ENCODE data around the gene MT3. TPM values are rescaled to one million over a fixed set of nuclear protein-coding genes. Genes with fewer than 3 reads are reported as not detected.
A peak's percentile ranks its signal among the peaks of the same experiment; 100 is the strongest.

Gene MT3
- polyA plus RNA-seq, 1 experiment, result not detected

DNA sequence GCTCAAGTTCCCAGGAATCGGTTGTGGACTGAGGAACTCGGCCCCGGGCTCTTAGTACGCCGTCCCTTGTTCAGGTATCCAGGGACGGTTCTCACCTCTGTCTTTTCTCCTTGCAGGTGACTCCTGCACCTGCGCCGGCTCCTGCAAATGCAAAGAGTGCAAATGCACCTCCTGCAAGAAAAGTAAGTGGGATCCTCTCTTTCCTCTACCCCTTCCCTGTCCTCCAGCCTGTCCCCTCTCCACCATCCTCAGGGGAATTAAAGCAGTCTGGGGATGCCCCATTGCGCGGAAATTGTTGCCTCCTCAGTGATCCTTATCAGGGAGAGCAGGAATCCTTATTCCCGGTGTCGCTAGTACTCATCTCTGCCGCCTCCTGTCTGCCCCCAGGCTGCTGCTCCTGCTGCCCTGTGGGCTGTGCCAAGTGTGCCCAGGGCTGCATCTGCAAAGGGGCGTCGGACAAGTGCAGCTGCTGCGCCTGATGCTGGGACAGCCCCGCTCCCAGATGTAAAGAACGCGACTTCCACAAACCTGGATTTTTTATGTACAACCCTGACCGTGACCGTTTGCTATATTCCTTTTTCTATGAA is 19.6 kb downstream of the MT3 start:
- Histone ChIP-seq H3K27me3 (ENCODE audit: control insufficient read depth, insufficient read depth, low read length) (no peaks in the 10 kb centered on the region), H3K27ac (ENCODE audit: low read depth, low read length) (peak overlapping the region; percentile 98), H3K4me3 (ENCODE audit: low read depth, low read length) (peak overlapping the region; percentile 89), H3K9me3 (ENCODE audit: control insufficient read depth, insufficient read depth, low read length) (no peaks in the 10 kb centered on the region; the same call in 1 of the 2 replicates)
- DNase-seq (ENCODE audit: low read depth, low spot score), result no peak
- TF ChIP-seq, protein P1, sequence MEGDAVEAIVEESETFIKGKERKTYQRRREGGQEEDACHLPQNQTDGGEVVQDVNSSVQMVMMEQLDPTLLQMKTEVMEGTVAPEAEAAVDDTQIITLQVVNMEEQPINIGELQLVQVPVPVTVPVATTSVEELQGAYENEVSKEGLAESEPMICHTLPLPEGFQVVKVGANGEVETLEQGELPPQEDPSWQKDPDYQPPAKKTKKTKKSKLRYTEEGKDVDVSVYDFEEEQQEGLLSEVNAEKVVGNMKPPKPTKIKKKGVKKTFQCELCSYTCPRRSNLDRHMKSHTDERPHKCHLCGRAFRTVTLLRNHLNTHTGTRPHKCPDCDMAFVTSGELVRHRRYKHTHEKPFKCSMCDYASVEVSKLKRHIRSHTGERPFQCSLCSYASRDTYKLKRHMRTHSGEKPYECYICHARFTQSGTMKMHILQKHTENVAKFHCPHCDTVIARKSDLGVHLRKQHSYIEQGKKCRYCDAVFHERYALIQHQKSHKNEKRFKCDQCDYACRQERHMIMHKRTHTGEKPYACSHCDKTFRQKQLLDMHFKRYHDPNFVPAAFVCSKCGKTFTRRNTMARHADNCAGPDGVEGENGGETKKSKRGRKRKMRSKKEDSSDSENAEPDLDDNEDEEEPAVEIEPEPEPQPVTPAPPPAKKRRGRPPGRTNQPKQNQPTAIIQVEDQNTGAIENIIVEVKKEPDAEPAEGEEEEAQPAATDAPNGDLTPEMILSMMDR (IDR thresholded peaks at IDR 0.05; ENCODE audit: low read depth, low read length), result no peak
- CTCF ChIA-PET, result interaction anchor here (1.1 to 1.6 kb wide), 3 partner anchors 8 to 93 kb away, joined by 3 to 6 read pairs (median 4); partner anchors contain the start of gene MT1E
- POLR2A ChIA-PET, result interaction anchor here (0.7 to 8.7 kb wide), 7 partner anchors 9 to 102 kb away, joined by 3 to 201 read pairs (median 4); partner anchors contain the start of genes MT1E and MT1X

DNA sequence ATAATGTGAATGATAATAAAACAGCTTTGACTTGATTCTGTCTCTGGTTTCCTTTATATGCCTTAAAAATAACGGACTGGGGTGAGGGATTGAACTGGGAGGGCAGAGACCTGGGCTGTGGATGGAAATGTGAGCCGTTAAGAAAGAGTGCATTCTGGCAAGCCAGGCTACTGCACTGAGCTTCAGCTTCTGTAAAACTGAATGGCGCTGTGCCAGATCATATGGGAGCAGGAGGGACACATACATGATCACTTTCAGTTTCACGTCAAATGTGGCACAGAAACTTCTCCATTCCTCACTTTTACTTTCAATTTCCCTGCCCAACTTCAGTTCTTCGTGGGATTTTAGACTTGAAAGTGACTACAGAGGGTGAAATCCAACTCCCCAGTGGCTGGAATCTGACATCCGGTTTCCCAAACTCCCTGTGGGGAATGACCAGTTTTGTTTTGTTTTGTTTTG is 20.2 kb downstream of the MT3 start:
- ChIA-PET POLR2A (interaction anchor here (0.7 to 8.7 kb wide), 2 partner anchors 16 to 21 kb away, joined by 3 to 201 read pairs; partner anchors contain the start of gene MT1E), CTCF (interaction anchor here (0.7 to 1.6 kb wide), 3 partner anchors 8 to 93 kb away, joined by 3 to 6 read pairs (median 3); no protein-coding TSS in a partner anchor)
- Histone ChIP-seq H3K27ac (ENCODE audit: low read depth, low read length) (peak overlapping the region; percentile 98), H3K4me3 (ENCODE audit: low read depth, low read length) (peak overlapping the region; percentile 89), H3K27me3 (ENCODE audit: control insufficient read depth, insufficient read depth, low read length) (no peaks in the 10 kb centered on the region), H3K9me3 (ENCODE audit: control insufficient read depth, insufficient read depth, low read length) (no peaks in the 10 kb centered on the region; the same call in 1 of the 2 replicates)
- DNase-seq (ENCODE audit: low read depth, low spot score), result no peak
- TF ChIP-seq, protein P1 (IDR thresholded peaks at IDR 0.05; ENCODE audit: low read depth, low read length), result peak; percentile 28; the same call in 1 of the 2 replicates

- peak overlapping the region; percentile 98 for H3K27ac ChIP-seq (ENCODE audit: low read depth, low read length)
- H3K27me3 ChIP-seq (ENCODE audit: control insufficient read depth, insufficient read depth, low read length), result no peaks in the 10 kb centered on the region
- ChIA-PET CTCF (interaction anchor here (0.6 to 1.2 kb wide), 3 partner anchors 9 to 228 kb away, joined by 3 to 5 read pairs (median 3); no protein-coding TSS in a partner anchor), POLR2A (interaction anchor here (8.7 kb wide), 1 partner anchor 15 kb away, joined by 201 read pairs; the partner anchor contains the start of gene MT1E)
- DNase-seq (ENCODE audit: low read depth, low spot score), result no peak
- TF ChIP-seq, protein P1 (IDR thresholded peaks at IDR 0.05; ENCODE audit: low read depth, low read length), result no peak; the same call in 1 of the 2 replicates
- H3K9me3 ChIP-seq (ENCODE audit: control insufficient read depth, insufficient read depth, low read length), result no peaks in the 10 kb centered on the region; the same call in 1 of the 2 replicates
- H3K4me3 ChIP-seq (ENCODE audit: low read depth, low read length), result peak overlapping the region; percentile 57
Measured at GRCh38 chr16:56610017-56610608, 20.8 kb downstream of the MT3 start.

DNA sequence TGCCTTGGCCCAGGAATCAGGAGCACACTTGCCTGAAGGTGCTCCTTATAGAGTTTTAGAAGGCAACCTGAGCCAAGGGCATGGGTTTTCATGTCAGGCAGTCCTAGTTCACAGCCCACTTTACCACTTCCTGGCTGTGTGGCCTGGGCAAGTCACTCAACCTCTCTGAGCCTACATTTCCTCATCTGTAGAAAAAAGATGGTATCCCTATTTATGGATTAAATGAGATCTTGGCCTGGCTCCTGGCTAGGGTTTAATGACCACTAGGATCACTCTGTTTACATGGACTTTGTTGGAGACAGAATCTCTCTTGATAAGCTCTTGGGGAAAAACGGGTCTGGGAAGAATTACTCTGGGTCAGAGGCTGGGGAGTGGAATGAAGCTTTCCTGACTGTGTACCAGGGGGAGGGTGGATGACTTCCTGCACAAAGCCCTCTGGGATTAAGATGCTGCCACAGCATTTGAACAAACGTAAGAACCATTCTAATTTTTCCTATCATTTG is 21.3 kb downstream of the MT3 start:
- H3K9me3 ChIP-seq (ENCODE audit: control insufficient read depth, insufficient read depth, low read length), result no peaks in the 10 kb centered on the region; the same call in 1 of the 2 replicates
- H3K4me3 ChIP-seq (ENCODE audit: low read depth, low read length), result no peak overlapping the region
- ChIA-PET CTCF (interaction anchor here (0.6 to 2.6 kb wide), 2 partner anchors 10 to 228 kb away, joined by 5 to 7 read pairs; no protein-coding TSS in a partner anchor), POLR2A (interaction anchor here (0.6 to 8.7 kb wide), 3 partner anchors 10 to 158 kb away, joined by 3 to 201 read pairs (median 5); partner anchors contain the start of gene MT1E)
- DNase-seq (ENCODE audit: low read depth, low spot score), result no peak
- peak overlapping the region; percentile 98 for H3K27ac ChIP-seq (ENCODE audit: low read depth, low read length)
- H3K27me3 ChIP-seq (ENCODE audit: control insufficient read depth, insufficient read depth, low read length), result no peaks in the 10 kb centered on the region
- TF ChIP-seq, protein P1 (IDR thresholded peaks at IDR 0.05; ENCODE audit: low read depth, low read length), result no peak

All from AG04450 (cell line).